ENCODE data around the gene MIPOL1.

The MIPOL1 gene

DNA sequence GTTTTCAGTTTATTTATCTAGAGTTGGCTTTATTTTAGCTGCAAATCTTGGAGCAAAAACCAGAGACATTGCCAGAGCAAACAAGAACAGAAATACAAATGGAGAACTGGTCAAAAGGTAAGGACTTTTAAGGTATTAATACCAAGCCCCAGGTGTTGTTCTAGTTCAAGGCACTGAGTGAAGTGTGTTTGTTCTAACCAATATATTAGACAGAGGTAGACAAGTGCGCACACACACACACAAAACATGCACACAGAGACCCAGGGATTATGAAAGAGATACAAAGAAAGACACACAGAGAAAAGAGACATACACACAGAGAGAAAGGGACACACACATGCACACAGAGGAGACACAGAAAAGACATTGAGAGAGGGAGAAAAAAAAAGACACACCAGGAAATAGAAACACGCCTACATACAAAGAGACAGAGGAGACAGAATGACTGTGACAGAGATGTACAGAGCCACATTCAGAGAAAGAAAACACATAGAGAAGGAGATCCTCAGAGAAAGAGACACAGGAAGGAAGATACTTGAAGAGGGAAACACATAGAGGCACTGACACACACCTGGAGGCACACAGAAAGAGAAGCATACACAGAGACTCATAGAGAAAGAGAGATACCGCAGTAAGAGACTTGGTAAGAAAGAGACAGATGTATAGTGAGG, 50.2 kb downstream of the MIPOL1 start:
- no peaks in the 10 kb centered on the region for H3K27me3 ChIP-seq (replicated peaks; ENCODE audit: control insufficient read depth, insufficient read depth, low read length)
- no peaks in the 10 kb centered on the region for H3K36me3 ChIP-seq (ENCODE audit: control insufficient read depth, insufficient read depth, low read length)
- no peak overlapping the region for H3K4me3 ChIP-seq (replicated peaks; ENCODE audit: low read depth, low read length)
- DNase-seq (ENCODE audit: extremely low read depth, insufficient read length) = no peak
- TF ChIP-seq, protein P1, sequence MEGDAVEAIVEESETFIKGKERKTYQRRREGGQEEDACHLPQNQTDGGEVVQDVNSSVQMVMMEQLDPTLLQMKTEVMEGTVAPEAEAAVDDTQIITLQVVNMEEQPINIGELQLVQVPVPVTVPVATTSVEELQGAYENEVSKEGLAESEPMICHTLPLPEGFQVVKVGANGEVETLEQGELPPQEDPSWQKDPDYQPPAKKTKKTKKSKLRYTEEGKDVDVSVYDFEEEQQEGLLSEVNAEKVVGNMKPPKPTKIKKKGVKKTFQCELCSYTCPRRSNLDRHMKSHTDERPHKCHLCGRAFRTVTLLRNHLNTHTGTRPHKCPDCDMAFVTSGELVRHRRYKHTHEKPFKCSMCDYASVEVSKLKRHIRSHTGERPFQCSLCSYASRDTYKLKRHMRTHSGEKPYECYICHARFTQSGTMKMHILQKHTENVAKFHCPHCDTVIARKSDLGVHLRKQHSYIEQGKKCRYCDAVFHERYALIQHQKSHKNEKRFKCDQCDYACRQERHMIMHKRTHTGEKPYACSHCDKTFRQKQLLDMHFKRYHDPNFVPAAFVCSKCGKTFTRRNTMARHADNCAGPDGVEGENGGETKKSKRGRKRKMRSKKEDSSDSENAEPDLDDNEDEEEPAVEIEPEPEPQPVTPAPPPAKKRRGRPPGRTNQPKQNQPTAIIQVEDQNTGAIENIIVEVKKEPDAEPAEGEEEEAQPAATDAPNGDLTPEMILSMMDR (IDR thresholded peaks at IDR 0.05; ENCODE audit: insufficient read depth, low read length, poor library complexity, severe bottlenecking) = no peak

DNA sequence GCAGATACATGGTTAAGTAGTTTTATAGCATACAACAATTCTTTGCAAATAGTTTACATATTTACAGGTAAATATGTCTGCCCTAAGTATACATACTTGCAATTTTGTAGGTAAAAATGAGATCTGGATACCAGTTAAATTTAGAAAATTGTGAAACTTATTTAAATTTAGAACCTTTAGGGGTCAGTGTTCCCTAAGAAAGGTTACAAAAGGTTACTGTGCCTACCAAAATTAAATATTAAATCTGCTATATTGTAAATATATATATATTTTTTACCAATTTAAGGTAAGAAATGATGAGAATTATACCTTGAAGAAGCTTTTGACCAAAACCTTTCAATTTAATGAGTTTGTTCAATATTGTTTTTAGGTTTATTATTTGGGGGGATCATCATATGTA, 54.0 kb downstream of the MIPOL1 start:
- DNase-seq (ENCODE audit: extremely low read depth, insufficient read length) = no peak
- H3K4me3 ChIP-seq (replicated peaks; ENCODE audit: low read depth, low read length) = no peak overlapping the region
- H3K36me3 ChIP-seq (ENCODE audit: control insufficient read depth, insufficient read depth, low read length) = no peaks in the 10 kb centered on the region
- TF ChIP-seq, protein P1 (IDR thresholded peaks at IDR 0.05; ENCODE audit: insufficient read depth, low read length, poor library complexity, severe bottlenecking) = no peak
- H3K27me3 ChIP-seq (replicated peaks; ENCODE audit: control insufficient read depth, insufficient read depth, low read length) = no peaks in the 10 kb centered on the region

DNA sequence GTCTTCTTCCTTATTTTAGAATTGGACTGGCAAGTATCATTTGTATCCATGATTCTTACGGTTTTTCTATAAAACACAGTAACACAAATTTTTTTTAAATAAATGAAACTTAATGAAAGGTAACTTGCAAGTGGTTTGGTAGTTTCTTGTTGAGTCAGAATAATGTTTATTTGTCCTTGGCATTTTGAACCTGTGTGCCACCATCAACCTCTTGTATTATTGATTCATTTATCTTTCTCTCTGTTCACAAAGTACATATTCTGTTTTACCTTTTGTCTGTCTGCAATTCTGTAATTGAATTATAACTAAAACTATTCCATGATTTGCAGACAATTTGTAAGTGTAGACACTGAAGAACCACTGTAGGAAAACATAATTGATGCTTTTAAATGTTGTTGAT, 54.7 kb downstream of the MIPOL1 start:
- DNase-seq (ENCODE audit: extremely low read depth, insufficient read length) = no peak
- Histone ChIP-seq H3K27me3 (replicated peaks; ENCODE audit: control insufficient read depth, insufficient read depth, low read length) (no peaks in the 10 kb centered on the region), H3K36me3 (ENCODE audit: control insufficient read depth, insufficient read depth, low read length) (no peaks in the 10 kb centered on the region), H3K4me3 (replicated peaks; ENCODE audit: low read depth, low read length) (no peak overlapping the region)
- TF ChIP-seq, protein P1 (IDR thresholded peaks at IDR 0.05; ENCODE audit: insufficient read depth, low read length, poor library complexity, severe bottlenecking) = no peak

DNA sequence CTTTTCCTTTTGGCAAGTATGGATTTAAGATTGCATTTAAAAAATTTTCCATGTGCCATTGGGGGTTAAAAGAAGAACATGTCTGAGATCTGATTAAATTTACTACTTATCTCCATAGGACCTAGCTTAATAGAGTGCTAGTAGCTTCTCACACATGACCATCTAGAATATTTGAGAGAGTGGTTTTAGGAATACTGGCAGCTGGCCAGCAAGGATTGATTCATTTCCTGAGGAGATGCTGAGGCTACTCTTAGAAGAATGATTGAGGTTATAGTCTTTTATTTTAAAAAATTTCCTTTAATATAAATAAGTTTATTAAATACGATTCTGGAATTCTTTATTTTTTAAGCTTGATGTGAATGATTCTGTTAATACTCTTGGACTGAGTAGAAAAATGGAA, 56.2 kb downstream of the MIPOL1 start:
- no peak overlapping the region for H3K4me3 ChIP-seq (replicated peaks; ENCODE audit: low read depth, low read length)
- no peak for DNase-seq (ENCODE audit: extremely low read depth, insufficient read length)
- TF ChIP-seq, protein P1 (IDR thresholded peaks at IDR 0.05; ENCODE audit: insufficient read depth, low read length, poor library complexity, severe bottlenecking) = no peak

DNA sequence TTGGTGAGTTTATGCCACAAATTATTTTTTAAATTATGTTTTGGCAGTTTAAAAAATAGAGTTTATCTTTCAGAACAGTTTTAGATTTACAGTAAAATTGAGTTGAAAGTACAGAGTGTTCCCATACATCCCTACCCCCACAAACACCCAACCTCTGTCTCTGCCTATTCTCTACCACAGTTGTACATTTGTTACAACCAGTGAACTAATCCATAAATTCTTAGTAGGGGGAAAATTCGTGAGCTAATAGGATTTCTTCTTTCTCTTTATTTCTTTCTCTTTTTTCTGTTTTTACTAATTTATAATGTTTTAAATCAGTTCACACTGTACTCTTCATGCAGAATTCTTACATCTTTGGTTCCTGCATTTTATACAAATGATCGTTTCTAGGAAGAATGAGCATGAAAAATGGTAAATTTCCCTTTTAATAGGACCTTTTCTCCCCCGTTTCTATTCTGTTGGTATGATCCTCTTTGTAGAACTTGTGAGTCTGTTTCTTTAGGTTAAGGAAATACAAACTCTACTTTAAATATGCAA, 56.7 kb downstream of the MIPOL1 start:
- H3K4me3 ChIP-seq (replicated peaks; ENCODE audit: low read depth, low read length) = no peak overlapping the region
- DNase-seq (ENCODE audit: extremely low read depth, insufficient read length) = no peak
- no peaks in the 10 kb centered on the region for H3K27me3 ChIP-seq (replicated peaks; ENCODE audit: control insufficient read depth, insufficient read depth, low read length)
- TF ChIP-seq, protein P1 (IDR thresholded peaks at IDR 0.05; ENCODE audit: insufficient read depth, low read length, poor library complexity, severe bottlenecking) = no peak
- no peaks in the 10 kb centered on the region for H3K36me3 ChIP-seq (ENCODE audit: control insufficient read depth, insufficient read depth, low read length)

More for the DNA sequence above, 56.2 kb downstream of the MIPOL1 start:
- H3K36me3 ChIP-seq (ENCODE audit: control insufficient read depth, insufficient read depth, low read length) = no peaks in the 10 kb centered on the region
- no peaks in the 10 kb centered on the region for H3K27me3 ChIP-seq (replicated peaks; ENCODE audit: control insufficient read depth, insufficient read depth, low read length)
